Endothelial cell of umbilical vein (primary cell): Measurements from ENCODE around the gene ZNF415.

ENCODE experiments used
- CTCF ChIP-seq, 2 donors: IDR thresholded peaks; 1 replicate in 1 of 2; 2 replicates in 1 of 2; pipeline ENCODE4 v1.5.1; 2011; ENCODE audit warnings: low read length in 2 of 2, mild to moderate bottlenecking in 2 of 2, moderate library complexity in 2 of 2, control low read depth in 1 of 2, inconsistent platforms in 1 of 2, low read depth in 1 of 2; ENCODE audit not compliant: insufficient read depth in 1 of 2; ENCODE audit errors: extremely low read depth in 1 of 2
- EZH2 ChIP-seq: IDR thresholded peaks from 2 replicates; pipeline ENCODE4 v1.6.1; 2012; ENCODE audit warnings: borderline replicate concordance, low read depth, mild to moderate bottlenecking, moderate library complexity, low read length, inconsistent platforms; ENCODE audit not compliant: severe bottlenecking
- JUN ChIP-seq: IDR thresholded peaks from 2 replicates; pipeline ENCODE4 v1.6.1; 2011; ENCODE audit warnings: borderline replicate concordance, low read depth; ENCODE audit not compliant: insufficient read length, insufficient read depth
- MAX ChIP-seq: IDR thresholded peaks from 2 replicates; pipeline ENCODE4 v1.6.1; 2011; ENCODE audit not compliant: insufficient read depth, insufficient read length
- POLR2A ChIP-seq: IDR thresholded peaks from 2 replicates; pipeline ENCODE4 v1.6.1; 2012; ENCODE audit warnings: low read depth, mild to moderate bottlenecking, control low read depth, low read length

- TF ChIP-seq POLR2A = no peak
- TF ChIP-seq EZH2 = no peak
- no peak for TF ChIP-seq CTCF (IDR thresholded peaks at IDR 0.05; ENCODE audit: extremely low read depth in 1 of 2, insufficient read depth in 1 of 2, low read depth in 1 of 2, low read length in 2 of 2)
- TF ChIP-seq JUN = no peak
- no peak for TF ChIP-seq MAX
These were observed 1.6 kb downstream of the ZNF415 start for GRCh38 chr19:53131085-53131590.
